Activated naive CD8-positive, alpha-beta T cell treated with anti-CD3 and anti-CD28 coated beads, Interleukin-2, amount 50 U/mL, for 16 hours (primary cell): ENCODE data around the gene HNRNPC.
"Not testable (repeated sequence)": the region's sequence is repeated elsewhere in the genome, so short reads cannot be mapped to it uniquely, and the experiment has no call there.

Experiments
- DNase-seq: peaks from one replicate; pipeline ENCODE4 v3.0.0-alpha.2; 2020; ENCODE audit warnings: low read depth, low spot score

The HNRNPC gene

DNA sequence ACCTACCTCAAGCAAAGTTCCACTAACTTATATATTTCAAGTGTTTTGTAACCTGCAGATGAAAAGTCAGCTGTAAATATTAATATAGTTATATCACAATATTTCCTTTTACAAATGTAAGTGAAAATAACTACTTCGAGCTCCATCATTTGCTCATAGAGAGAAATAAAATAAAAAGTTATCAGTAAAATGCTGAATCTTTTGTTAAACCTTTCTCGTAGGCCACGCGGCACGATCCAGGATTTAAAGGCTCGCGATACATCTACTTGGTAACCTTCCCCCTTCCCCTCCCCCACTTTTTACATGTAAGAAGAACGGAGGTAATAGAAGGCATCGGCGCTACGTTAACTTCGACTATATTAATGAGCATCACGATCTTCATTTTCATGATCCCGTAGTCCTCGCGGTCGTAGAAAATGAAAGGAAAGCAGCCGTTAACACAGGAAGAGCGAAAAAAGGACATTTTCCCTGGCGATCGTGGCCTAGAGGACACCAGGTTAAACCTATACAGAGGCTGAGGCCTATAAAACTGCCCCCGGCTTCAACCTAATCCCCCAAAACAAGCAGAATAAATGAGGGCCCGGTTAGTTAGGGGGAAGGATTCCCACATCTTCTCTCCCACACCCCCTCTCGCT, 508 bp downstream of the HNRNPC start:
- no peak for DNase-seq

DNA sequence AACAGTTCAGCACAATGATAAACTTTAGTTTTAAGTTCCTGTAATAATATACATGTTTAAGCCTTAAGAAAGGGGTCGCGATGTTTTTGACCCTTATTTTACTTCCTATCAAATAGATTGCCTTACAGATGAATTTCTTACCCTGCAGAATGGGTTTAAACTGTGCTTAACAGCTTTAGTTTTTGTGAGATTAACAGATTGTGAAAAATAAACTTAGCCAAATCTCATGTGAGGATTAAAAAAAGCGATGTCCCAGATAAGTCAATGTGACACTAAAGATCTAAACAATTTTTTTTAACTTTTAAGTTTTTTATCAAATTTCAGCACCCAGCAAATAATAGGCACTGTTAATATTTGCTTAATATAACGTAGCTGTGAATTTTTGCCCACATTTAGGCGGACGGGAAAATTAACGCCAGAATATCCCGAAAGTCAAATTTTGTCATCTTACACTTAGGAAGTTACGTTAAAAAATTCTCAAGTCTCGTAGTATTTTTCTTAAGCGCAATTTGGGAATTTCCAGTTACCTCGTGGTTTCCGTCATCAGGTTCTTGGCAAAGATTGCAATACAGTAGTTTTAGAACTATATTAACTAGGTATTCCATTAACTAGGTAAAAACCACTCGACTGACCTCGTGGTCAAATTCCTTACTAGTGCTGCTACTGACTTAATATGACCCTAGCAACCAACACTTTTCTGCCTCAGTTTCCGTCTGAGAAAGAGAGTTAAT, 1.2 kb downstream of the HNRNPC start:
- no peak for DNase-seq

- DNase-seq: no peak
Observed at GRCh38 chr14:21267431-21267845, 1.8 kb downstream of the HNRNPC start.

GRCh38 chr14:21264025-21264801, 5.0 kb downstream of the HNRNPC start:
- DNase-seq: no peak

GRCh38 chr14:21263284-21264024, 5.8 kb downstream of the HNRNPC start:
- DNase-seq: no peak

GRCh38 chr14:21262410-21262809, 6.8 kb downstream of the HNRNPC start:
- no peak for DNase-seq

GRCh38 chr14:21261824-21262223, 7.4 kb downstream of the HNRNPC start:
- no peak for DNase-seq

- DNase-seq: no peak
Observed at GRCh38 chr14:21258889-21259787, 10.1 kb downstream of the HNRNPC start.

DNA sequence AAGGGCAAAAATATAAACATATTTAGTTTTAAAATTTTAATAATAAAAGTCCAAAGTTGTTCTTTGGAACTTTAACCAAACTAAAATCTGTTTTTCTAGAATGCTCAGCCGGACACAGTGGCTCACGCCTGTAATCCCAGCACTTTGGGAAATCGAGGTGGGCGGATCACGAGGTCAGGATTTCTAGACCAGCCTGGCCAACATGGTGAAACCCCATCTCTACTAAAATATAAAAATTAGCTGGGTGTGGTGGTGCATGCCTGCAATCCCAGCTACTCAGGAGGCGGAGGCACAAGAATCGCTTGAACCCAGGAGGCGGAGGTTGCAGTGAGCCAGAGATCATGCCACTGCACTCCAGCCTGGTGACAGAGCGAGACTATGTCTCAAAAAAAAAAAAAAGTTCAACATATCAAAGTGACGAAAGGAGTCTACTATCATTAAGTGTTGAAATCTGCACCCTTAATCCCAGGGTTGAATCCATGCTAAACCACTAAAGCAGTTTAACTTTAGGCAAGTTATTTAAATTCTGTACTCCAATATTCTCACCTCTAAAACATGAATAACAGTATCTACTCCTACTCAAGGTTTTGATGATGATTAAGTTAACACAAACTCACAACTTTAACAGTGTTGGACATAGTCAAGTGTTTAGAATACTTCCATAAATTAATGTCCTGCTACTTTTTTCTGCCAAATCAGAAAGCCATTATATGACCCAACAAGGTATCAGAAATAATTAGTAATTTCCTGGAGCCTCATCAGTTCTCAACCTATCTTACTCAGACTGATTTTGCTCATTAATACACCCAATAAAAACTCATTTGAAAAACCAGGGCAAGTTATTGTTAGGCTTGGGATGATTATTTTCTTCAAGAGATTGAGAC, 11.0 kb downstream of the HNRNPC start:
- DNase-seq: no peak

DNA sequence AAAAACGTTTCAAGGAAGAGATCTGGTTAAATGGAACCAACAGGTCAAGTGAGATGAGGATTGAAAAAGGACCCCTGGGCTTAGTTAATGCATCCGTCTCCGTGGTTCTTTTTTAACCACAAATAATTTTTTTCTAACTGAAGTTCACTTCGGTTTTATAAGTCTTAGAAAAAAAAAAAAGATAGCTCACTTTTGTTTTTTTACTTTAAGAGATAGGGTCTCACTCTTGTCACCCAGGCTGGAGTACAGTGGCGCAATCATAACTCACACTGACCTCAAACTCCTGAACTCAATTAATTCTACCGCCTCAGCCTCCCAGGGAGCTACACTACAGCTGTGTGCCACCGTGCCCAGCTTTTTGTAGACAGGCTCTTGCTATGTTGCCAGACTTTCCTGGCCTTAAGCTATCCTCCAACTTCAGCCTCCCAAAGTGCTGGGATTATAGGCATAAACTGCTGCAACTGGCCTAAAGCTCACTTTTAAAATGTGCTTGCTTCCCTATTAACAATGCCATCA, 11.8 kb downstream of the HNRNPC start:
- no peak for DNase-seq

DNA sequence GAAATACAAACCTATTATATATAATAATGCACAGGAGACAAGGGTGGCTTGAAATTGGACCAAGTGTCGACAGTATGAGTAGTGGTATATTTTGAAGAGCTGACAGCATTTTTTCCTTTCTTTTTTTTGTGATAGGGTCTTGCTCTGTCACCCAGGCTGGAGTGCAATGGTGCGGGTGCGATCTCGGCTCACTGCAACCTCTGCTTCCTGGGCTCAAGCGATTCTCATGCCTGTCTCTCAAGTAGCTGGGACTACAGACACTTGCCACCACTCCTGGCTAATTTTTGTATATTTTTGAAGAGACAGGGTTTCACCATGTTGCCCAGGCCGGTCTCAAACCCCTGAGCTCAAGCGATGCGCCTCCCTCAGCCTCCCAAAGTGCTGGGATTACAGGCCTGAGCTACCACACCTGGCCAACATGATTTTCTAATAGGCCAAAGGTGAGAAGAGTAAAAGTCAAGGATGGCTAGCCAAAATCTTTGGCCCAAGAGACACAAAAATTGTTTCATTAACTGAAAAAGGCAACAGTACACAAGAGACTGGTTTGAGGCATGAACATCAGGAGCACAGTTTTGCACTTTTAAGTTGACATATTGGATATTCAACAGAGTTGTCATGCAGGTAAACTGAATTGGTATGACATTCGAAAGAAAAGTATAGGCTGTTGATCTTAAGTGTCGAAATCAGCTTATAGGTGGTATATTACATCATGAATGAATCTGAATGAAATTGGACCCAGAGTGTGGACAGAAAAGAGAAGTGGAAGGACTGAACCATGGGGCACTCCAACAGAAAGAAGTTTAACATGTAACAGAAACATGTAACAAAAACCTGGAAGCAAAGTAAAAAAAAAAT, 12.5 kb downstream of the HNRNPC start:
- DNase-seq: no peak

DNA sequence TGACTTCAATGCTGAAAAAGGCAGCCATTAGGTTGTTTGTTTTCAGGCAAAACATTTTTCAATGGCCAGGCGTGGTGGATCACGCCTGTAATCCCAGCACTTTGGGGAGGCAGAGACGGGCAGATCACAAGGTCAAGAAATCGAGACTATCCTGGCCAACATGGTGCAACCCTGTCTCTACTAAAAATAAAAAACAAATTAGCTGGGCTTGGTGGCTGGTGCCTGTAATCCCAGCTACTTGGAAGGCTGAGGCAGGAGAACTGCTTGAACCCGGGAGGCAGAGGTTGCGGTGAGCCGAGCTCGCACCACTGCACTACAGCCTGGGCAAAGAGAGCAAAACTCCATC, 13.2 kb downstream of the HNRNPC start:
- not testable (repeated sequence) for DNase-seq

- no peak for DNase-seq
Observed at GRCh38 chr14:21255385-21256101, 13.7 kb downstream of the HNRNPC start.

GRCh38 chr14:21252149-21252548, 17.1 kb downstream of the HNRNPC start:
- DNase-seq: no peak

DNA sequence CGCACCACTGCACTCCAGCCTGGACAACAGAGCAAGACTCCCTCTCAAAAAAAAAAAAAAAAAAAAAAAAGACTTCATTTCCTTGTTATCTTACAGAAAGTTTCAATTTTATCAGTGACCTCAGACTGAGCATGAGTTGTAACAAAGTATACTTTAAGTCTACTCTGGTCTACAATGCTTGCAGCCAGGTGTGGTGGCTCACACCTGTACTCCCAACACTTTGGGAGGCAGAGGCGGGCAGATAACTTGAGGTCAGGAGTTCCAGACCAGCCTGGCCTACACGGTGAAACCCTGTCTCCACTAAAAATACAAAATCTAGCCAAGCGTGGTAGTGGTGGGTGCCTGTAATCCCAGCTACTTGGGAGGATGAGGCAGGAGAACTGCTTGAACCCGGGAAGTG, 18.0 kb downstream of the HNRNPC start:
- DNase-seq: no peak

DNA sequence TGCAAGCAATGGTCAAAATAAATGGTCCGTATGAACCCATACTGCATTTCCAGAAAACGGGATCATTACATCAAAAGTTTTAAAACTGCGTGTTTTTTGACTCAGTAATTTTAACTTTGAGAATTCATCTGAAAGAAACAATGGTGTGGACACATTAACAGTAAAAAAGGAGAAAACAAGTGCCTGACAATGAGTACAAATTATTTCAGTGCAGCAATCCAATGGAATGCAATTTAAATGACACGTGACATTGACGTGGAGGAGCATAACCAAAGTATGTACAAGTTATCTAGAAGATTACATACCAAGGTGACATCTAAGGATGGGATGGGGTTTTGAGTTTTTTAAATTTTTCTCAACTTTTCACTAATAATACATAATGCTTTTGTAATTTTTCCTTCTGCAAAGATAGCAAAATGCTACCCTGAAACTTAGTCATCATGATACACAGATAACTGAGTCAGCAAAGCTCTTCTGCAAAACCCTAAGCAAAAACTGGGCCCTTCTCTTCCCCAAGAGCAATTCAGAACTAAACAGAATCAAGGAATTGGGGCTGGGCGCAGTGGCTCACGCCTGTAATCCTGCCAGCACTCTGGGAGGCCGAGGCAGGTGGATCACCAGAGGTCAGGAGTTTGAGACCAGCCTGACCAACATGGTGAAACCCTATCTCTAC, 20.4 kb downstream of the HNRNPC start:
- DNase-seq: no peak

DNA sequence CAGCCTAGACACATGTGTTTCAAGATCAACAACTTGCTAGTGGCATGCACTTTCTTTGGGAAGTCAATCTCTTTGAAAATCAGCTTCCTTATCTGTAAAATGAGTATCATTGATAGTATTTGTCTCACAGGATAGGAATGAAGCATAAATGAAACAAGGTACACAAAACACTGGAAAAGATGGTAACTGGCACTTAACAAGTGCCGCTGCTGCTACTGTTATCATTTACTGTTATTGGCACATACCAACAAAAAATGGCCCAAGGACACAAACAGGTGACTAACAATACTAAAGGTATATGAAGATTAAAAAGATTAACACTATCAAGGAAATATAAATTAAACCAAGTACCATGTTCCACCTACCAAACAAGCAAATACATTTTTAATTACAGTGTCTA, 20.9 kb downstream of the HNRNPC start:
- DNase-seq: no peak

DNA sequence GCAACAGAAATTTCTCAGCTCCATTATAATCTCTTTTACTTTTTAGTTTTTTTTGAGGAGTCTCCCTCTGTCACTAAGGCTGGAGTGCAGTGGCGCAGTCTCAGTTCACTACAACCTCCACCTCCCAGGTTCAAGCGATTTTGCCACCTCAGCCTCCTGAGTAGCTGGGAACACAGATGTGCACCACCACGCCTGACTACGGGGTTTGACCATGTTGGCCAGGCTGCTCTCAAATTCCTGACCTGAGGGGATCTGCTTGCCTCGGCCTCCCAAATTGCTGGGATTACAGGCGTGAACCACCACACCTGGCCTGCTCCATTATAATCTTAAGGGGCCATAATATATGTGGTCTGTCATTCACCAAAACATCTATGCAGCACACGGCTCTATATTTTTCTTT, 23.4 kb downstream of the HNRNPC start:
- no peak for DNase-seq
